OCI-LY3 (cell line): ENCODE data around the gene SDR42E1.

Source experiments
- CTCF ChIP-seq: fragments of 200-600, 300-600 bp; sonication (generic); IDR thresholded peaks from 2 replicates; pipeline ENCODE4 v1.5.1; 2014; ENCODE audit warnings: antibody characterized with exemption, low read length, low read depth
- EZH2phosphoT487 ChIP-seq: fragments of 200-600 bp; shearing (Covaris generic); IDR thresholded peaks from 2 replicates; pipeline ENCODE4 v1.6.1; 2018; ENCODE audit warnings: antibody characterized with exemption, mixed run types, low read depth

DNA sequence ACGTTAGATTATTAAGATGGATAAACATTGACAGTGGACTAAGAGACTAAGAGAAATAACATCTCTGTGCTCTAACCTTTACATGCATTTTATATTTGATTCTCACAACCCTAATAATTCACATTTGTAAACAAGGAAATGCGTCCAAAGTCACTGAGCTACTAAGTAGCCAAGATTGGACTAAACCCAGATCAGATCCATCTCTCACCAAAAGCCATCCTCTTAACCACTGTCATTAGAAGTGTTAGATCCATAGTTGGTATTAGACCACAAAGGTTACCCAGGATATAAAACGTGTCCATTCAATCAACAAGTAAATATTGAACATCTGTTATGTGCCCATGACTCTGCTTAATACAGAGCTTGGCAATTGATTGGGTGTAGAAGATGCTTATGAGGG lies 29.0 kb upstream of the SDR42E1 start:
- TF ChIP-seq CTCF (no peak), EZH2phosphoT487 (no peak)
